ENCODE measurements around the gene OLIG2. TPM values are rescaled to one million over a fixed set of nuclear protein-coding genes. Genes with fewer than 3 reads are reported as not detected.

OLIG2 gene
- total RNA-seq, 1 donor from 2014 or later = 0.56 TPM

DNA sequence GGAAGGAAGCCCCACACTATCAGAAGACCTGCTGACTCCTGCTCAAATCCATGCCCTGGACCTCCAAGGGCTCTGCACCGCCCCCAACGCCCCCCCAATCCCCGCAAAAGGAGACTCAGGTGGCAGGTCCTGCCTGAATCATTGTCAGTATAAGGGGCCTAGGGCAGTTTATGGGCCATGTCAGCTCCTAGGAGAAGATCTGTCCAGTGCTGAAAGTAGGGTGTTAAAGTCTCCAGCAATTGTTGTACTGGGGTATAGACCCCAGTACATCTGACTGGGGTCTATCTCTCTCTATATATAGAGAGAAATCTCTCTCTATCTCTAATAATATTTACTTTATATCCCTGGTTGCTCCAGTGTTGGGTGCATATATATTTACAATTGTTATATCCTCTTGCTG is 12.1 kb upstream of the OLIG2 start:
- Mint-ChIP-seq H3K4me3 (ENCODE audit: unreplicated experiment) (no peak overlapping the region), H3K4me1 (ENCODE audit: unreplicated experiment) (no peaks in the 10 kb centered on the region), H3K27ac (ENCODE audit: unreplicated experiment) (no peak overlapping the region), H3K36me3 (ENCODE audit: unreplicated experiment) (no peaks in the 10 kb centered on the region), H3K9me3 (ENCODE audit: unreplicated experiment) (no peaks in the 10 kb centered on the region), H3K27me3 (ENCODE audit: unreplicated experiment) (peaks cover 50% of the 10 kb centered on the region)
- DNase-seq (ENCODE audit: extremely low spot score, unreplicated experiment) = peak; percentile 34
- TF ChIP-seq, protein P1, sequence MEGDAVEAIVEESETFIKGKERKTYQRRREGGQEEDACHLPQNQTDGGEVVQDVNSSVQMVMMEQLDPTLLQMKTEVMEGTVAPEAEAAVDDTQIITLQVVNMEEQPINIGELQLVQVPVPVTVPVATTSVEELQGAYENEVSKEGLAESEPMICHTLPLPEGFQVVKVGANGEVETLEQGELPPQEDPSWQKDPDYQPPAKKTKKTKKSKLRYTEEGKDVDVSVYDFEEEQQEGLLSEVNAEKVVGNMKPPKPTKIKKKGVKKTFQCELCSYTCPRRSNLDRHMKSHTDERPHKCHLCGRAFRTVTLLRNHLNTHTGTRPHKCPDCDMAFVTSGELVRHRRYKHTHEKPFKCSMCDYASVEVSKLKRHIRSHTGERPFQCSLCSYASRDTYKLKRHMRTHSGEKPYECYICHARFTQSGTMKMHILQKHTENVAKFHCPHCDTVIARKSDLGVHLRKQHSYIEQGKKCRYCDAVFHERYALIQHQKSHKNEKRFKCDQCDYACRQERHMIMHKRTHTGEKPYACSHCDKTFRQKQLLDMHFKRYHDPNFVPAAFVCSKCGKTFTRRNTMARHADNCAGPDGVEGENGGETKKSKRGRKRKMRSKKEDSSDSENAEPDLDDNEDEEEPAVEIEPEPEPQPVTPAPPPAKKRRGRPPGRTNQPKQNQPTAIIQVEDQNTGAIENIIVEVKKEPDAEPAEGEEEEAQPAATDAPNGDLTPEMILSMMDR (IDR thresholded peaks at IDR 0.05) = no peak

DNA sequence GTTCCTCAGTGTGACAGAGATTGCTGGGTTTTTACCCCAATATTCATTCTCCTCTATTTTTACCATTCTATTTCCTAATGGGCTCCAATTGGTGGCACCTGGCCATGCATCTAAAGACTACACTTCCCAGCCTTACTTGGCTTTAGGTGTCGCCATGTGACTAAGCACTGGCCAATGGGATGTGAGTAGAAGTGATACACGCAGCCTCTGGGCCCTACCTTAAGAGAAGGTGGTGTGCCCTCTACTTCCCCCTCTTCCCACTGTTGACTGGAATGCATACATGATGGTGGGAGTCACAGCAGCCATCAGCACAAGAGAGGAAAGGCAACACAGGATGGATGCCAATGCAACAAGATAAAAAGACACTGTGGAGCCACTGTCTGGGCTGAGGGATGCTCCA is 11.4 kb upstream of the OLIG2 start:
- H3K4me3 Mint-ChIP-seq (ENCODE audit: unreplicated experiment) = no peak overlapping the region
- DNase-seq (ENCODE audit: extremely low spot score, unreplicated experiment) = peak; percentile 32
- H3K9me3 Mint-ChIP-seq (ENCODE audit: unreplicated experiment) = no peaks in the 10 kb centered on the region
- no peak overlapping the region for H3K27ac Mint-ChIP-seq (ENCODE audit: unreplicated experiment)
- TF ChIP-seq, protein P1 (IDR thresholded peaks at IDR 0.05) = no peak
- H3K27me3 Mint-ChIP-seq (ENCODE audit: unreplicated experiment) = peaks cover 51% of the 10 kb centered on the region
- no peaks in the 10 kb centered on the region for H3K36me3 Mint-ChIP-seq (ENCODE audit: unreplicated experiment)
- H3K4me1 Mint-ChIP-seq (ENCODE audit: unreplicated experiment) = no peaks in the 10 kb centered on the region

DNA sequence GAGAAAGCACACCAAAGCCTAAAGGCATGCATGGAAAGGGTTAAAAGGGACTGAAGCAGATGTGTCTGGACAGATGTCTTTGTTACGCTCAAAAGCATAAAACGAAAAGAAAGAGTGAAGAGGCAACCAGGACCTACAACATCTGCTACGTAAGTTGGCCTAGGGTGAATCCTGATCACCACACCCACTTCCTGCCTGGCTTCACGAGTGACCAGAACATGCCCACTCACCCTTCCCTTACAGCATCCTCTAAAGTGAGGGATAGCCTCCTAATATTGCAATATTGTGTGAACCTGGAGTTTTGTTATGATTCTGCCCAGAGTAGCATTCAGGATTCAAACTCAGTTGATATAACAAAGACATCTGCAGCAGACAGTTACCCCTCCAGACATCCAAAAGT is 10.6 kb upstream of the OLIG2 start:
- Mint-ChIP-seq H3K27me3 (ENCODE audit: unreplicated experiment) (peaks cover 54% of the 10 kb centered on the region), H3K27ac (ENCODE audit: unreplicated experiment) (no peak overlapping the region), H3K36me3 (ENCODE audit: unreplicated experiment) (no peaks in the 10 kb centered on the region), H3K9me3 (ENCODE audit: unreplicated experiment) (no peaks in the 10 kb centered on the region), H3K4me1 (ENCODE audit: unreplicated experiment) (no peaks in the 10 kb centered on the region), H3K4me3 (ENCODE audit: unreplicated experiment) (no peak overlapping the region)
- DNase-seq (ENCODE audit: extremely low spot score, unreplicated experiment) = no peak
- TF ChIP-seq, protein P1 (IDR thresholded peaks at IDR 0.05) = no peak

DNA sequence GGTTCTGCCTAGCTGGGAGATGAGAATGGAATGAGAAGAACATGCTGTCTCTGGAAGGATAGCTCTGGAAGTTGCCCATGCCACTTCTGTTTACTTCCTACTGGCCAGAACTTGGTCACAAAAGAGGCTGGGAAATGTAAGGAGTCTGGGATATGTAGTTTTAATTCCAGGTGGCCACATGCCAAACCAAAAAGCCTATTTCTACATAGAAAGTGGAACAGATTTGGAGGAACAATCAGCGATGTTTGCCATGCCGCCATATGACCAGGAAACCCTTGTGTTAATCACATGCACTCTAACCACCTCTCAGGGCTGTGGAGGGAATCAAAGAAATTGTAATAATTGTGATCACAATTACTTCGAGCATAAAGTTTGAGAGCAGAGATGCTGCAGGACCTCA is 10.0 kb upstream of the OLIG2 start:
- Mint-ChIP-seq H3K27me3 (ENCODE audit: unreplicated experiment) (peaks cover 55% of the 10 kb centered on the region), H3K27ac (ENCODE audit: unreplicated experiment) (no peak overlapping the region), H3K4me1 (ENCODE audit: unreplicated experiment) (no peaks in the 10 kb centered on the region), H3K36me3 (ENCODE audit: unreplicated experiment) (no peaks in the 10 kb centered on the region), H3K9me3 (ENCODE audit: unreplicated experiment) (no peaks in the 10 kb centered on the region), H3K4me3 (ENCODE audit: unreplicated experiment) (no peak overlapping the region)
- TF ChIP-seq, protein P1 (IDR thresholded peaks at IDR 0.05) = no peak
- no peak for DNase-seq (ENCODE audit: extremely low spot score, unreplicated experiment)

DNA sequence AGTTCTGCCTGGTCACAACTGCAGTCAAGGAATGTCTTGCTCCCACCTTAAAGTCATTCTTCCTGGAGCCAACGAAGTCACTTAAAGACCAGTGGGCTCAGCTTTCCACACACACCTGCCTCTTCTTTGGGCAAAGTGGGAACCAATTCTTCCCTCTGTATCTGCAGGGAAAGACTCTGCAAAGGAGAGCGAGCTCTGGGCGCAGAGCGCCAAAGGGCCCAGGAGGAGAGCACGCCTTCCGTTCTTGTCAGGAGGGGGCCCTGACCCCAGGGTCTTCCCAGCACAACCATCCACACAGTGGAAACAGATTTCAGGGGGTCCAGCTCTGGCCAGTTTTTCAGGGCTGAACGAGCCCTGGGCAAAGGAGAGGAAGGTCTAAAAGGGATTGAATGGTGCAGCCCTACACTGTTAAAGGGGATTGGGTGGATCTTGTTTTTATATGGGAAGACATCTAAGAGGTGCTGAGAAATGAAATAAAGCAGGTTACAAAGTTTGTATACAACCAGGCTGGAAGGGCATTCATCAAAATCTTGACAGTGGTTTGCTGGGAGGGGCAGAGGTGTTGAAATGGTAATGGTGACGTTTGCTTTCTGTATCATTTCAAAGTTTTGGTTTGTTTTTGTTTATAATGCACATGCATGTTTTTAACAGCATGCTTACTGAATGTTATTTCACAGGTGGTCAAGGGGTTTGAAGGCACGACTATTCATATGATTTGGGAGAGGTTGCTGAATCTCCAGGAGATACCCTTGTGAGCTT is 6.8 kb upstream of the OLIG2 start:
- Mint-ChIP-seq H3K27me3 (ENCODE audit: unreplicated experiment) (peaks cover 72% of the 10 kb centered on the region), H3K4me3 (ENCODE audit: unreplicated experiment) (no peak overlapping the region), H3K9me3 (ENCODE audit: unreplicated experiment) (no peaks in the 10 kb centered on the region), H3K27ac (ENCODE audit: unreplicated experiment) (no peak overlapping the region), H3K36me3 (ENCODE audit: unreplicated experiment) (no peaks in the 10 kb centered on the region), H3K4me1 (ENCODE audit: unreplicated experiment) (peaks cover under 1% of the 10 kb centered on the region)
- peak; percentile 64 for DNase-seq (ENCODE audit: extremely low spot score, unreplicated experiment)
- TF ChIP-seq, protein P1 (IDR thresholded peaks at IDR 0.05) = no peak
